ENCODE data around the gene PLCD4. TPM values are rescaled to one million over a fixed set of nuclear protein-coding genes. Genes with fewer than 3 reads are reported as not detected.

The PLCD4 gene
- total and polyA plus RNA-seq, 10 of the 15 experiments (the other 5 are each of a cell fraction or from before 2014, with no cell fraction given), result under 0.01 to 1.5 (median 0.23) TPM; not detected in 2

DNA sequence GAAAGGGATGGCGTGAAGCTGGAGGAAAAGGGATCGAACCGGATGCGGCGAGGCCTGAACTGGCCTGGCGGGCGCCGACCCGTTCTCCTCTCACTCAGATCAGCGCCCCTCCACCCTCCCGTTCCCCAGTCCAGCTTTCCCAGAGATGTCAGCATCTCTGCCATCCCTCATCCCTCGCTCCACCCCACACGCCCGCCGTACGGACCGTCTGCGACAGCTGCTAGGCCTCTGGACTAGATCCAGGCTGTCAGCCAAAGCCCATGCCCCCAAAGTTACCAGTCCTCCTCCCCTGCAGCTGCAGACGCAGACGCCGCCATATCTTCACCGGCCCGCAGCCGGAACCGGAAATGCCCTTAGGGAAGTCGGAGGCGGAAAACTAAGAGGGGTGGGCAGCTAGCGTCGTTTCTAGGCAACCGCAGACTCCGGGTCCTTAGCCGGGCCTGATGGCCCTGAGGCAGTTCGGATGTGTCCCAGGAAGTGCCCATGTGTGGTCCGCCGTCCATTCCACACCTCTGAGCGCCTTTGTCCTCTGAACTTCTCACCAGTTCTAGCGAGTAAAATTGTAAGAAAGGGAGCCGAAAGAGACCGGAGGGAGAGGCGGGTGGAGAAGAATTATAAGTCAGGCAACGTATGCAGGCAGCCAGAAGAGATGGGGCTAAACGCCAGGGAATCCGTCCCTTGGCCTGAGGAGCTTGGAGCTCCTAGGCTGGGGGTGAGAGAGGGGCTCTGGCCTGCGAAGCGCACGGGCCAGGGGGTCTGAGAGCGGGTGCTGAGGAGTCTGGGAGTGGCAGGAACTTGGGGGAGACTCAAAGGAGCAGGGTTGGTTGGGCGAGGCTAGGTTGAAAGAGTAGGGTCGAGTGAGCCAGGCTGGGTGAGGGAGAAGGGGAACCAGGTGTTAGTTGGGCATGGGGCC, 64.2 kb downstream of the PLCD4 start, which contains the start of the genes RNF25 and STK36 (continued):
- TF ChIP-seq, protein P1, sequence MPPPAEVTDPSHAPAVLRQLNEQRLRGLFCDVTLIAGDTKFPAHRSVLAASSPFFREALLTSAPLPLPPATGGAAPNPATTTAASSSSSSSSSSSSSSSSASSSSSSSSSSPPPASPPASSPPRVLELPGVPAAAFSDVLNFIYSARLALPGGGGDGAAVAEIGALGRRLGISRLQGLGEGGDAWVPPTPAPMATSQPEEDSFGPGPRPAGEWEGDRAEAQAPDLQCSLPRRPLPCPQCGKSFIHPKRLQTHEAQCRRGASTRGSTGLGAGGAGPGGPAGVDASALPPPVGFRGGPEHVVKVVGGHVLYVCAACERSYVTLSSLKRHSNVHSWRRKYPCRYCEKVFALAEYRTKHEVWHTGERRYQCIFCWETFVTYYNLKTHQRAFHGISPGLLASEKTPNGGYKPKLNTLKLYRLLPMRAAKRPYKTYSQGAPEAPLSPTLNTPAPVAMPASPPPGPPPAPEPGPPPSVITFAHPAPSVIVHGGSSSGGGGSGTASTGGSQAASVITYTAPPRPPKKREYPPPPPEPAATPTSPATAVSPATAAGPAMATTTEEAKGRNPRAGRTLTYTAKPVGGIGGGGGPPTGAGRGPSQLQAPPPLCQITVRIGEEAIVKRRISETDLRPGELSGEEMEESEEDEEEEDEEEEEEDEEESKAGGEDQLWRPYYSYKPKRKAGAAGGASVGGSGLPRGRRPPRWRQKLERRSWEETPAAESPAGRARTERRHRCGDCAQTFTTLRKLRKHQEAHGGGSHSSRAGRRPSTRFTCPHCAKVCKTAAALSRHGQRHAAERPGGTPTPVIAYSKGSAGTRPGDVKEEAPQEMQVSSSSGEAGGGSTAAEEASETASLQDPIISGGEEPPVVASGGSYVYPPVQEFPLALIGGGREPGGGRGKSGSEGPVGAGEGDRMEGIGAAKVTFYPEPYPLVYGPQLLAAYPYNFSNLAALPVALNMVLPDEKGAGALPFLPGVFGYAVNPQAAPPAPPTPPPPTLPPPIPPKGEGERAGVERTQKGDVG (CRISPR knock-in tag; IDR thresholded peaks at IDR 0.05), result no peak
- TF ChIP-seq, protein P2, sequence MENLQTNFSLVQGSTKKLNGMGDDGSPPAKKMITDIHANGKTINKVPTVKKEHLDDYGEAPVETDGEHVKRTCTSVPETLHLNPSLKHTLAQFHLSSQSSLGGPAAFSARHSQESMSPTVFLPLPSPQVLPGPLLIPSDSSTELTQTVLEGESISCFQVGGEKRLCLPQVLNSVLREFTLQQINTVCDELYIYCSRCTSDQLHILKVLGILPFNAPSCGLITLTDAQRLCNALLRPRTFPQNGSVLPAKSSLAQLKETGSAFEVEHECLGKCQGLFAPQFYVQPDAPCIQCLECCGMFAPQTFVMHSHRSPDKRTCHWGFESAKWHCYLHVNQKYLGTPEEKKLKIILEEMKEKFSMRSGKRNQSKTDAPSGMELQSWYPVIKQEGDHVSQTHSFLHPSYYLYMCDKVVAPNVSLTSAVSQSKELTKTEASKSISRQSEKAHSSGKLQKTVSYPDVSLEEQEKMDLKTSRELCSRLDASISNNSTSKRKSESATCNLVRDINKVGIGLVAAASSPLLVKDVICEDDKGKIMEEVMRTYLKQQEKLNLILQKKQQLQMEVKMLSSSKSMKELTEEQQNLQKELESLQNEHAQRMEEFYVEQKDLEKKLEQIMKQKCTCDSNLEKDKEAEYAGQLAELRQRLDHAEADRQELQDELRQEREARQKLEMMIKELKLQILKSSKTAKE (IDR thresholded peaks at IDR 0.05; ENCODE audit: low read depth, poor library complexity, severe bottlenecking), result no peak
- TF ChIP-seq, protein P3, sequence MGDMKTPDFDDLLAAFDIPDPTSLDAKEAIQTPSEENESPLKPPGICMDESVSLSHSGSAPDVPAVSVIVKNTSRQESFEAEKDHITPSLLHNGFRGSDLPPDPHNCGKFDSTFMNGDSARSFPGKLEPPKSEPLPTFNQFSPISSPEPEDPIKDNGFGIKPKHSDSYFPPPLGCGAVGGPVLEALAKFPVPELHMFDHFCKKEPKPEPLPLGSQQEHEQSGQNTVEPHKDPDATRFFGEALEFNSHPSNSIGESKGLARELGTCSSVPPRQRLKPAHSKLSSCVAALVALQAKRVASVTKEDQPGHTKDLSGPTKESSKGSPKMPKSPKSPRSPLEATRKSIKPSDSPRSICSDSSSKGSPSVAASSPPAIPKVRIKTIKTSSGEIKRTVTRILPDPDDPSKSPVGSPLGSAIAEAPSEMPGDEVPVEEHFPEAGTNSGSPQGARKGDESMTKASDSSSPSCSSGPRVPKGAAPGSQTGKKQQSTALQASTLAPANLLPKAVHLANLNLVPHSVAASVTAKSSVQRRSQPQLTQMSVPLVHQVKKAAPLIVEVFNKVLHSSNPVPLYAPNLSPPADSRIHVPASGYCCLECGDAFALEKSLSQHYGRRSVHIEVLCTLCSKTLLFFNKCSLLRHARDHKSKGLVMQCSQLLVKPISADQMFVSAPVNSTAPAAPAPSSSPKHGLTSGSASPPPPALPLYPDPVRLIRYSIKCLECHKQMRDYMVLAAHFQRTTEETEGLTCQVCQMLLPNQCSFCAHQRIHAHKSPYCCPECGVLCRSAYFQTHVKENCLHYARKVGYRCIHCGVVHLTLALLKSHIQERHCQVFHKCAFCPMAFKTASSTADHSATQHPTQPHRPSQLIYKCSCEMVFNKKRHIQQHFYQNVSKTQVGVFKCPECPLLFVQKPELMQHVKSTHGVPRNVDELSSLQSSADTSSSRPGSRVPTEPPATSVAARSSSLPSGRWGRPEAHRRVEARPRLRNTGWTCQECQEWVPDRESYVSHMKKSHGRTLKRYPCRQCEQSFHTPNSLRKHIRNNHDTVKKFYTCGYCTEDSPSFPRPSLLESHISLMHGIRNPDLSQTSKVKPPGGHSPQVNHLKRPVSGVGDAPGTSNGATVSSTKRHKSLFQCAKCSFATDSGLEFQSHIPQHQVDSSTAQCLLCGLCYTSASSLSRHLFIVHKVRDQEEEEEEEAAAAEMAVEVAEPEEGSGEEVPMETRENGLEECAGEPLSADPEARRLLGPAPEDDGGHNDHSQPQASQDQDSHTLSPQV (IDR thresholded peaks at IDR 0.05), result no peak
- TF ChIP-seq MEF2B (IDR thresholded peaks at IDR 0.05; ENCODE audit: partially characterized antibody, poor library complexity, severe bottlenecking), result no peak
- 0 out of 2 replicates have a peak, but pooled peaks have one; percentile 45 for TF ChIP-seq CHD2 (IDR thresholded peaks at IDR 0.05; ENCODE audit: borderline replicate concordance, low read depth, low read length)
- TF ChIP-seq ZSCAN29 (IDR thresholded peaks at IDR 0.05), result no peak
- no peak for TF ChIP-seq RAD21 (IDR thresholded peaks at IDR 0.05; ENCODE audit: insufficient read depth, low read depth, low read length)
- TF ChIP-seq NFYB (IDR thresholded peaks at IDR 0.05; ENCODE audit: insufficient read depth, low read depth, low read length), result no peak
- TF ChIP-seq, protein P4, sequence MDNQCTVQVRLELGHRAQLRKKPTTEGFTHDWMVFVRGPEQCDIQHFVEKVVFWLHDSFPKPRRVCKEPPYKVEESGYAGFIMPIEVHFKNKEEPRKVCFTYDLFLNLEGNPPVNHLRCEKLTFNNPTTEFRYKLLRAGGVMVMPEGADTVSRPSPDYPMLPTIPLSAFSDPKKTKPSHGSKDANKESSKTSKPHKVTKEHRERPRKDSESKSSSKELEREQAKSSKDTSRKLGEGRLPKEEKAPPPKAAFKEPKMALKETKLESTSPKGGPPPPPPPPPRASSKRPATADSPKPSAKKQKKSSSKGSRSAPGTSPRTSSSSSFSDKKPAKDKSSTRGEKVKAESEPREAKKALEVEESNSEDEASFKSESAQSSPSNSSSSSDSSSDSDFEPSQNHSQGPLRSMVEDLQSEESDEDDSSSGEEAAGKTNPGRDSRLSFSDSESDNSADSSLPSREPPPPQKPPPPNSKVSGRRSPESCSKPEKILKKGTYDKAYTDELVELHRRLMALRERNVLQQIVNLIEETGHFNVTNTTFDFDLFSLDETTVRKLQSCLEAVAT (IDR thresholded peaks at IDR 0.05), result peak; percentile 64
- no peak for TF ChIP-seq ZNF384 (IDR thresholded peaks at IDR 0.05; ENCODE audit: borderline replicate concordance, low read depth, low read length)
- no peak for TF ChIP-seq ZBED1 (IDR thresholded peaks at IDR 0.05; ENCODE audit: borderline replicate concordance)
- TF ChIP-seq POLR2AphosphoS2 (IDR thresholded peaks at IDR 0.05; ENCODE audit: low read depth, low read length), result peak; percentile 69; the same call in 1 of the 2 replicates
- TF ChIP-seq, protein P5, sequence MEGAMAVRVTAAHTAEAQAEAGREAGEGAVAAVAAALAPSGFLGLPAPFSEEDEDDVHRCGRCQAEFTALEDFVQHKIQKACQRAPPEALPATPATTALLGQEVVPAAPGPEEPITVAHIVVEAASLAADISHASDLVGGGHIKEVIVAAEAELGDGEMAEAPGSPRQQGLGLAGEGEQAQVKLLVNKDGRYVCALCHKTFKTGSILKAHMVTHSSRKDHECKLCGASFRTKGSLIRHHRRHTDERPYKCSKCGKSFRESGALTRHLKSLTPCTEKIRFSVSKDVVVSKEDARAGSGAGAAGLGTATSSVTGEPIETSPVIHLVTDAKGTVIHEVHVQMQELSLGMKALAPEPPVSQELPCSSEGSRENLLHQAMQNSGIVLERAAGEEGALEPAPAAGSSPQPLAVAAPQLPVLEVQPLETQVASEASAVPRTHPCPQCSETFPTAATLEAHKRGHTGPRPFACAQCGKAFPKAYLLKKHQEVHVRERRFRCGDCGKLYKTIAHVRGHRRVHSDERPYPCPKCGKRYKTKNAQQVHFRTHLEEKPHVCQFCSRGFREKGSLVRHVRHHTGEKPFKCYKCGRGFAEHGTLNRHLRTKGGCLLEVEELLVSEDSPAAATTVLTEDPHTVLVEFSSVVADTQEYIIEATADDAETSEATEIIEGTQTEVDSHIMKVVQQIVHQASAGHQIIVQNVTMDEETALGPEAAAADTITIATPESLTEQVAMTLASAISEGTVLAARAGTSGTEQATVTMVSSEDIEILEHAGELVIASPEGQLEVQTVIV (IDR thresholded peaks at IDR 0.05; ENCODE audit: borderline replicate concordance, partially characterized antibody), result peak; percentile 52

Data from GM12878 (cell line).